SKM-1 (cell line): ENCODE measurements around the gene PCDHGA2.
"Not testable (repeated sequence)": the region's sequence is repeated elsewhere in the genome, so short reads cannot be mapped to it uniquely, and the experiment has no call there.

Experiments
- DNase-seq: peaks from one replicate; lab custom pipeline; 2025; ENCODE audit not compliant: unreplicated experiment; lab: John Stamatoyannopoulos, UW

The PCDHGA2 gene

DNA sequence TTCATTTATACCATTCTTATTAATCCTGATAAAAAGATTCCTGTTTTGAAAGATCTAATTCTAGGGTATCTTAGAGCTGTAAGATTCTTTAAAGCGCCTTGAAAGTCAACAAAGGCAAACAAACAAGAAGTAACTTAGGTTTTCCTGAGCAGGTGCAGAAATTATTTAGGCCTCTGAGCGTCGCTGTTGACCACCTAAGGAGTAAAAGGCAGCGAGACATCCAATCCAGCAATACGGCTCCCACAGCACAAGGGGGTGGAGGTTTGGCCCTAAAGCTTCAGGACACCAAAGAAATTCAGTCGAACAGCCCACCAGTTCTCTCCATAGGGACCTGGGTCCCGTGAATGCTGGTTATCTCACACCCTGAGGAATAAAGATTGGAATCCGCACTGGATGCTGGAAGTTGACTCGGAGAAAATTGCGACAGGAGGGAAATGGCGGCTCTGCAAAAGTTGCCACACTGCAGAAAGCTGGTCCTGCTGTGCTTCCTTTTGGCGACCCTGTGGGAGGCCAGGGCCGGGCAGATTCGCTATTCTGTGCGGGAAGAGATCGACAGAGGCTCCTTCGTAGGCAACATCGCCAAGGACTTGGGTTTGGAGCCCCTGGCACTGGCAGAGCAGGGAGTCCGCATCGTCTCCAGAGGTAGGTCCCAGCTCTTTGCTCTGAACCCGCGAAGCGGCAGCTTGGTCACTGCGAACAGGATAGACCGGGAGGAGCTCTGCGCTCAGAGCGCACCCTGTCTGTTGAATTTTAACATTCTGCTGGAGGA is at the start of gene PCDHGA2:
Gene PCDHGA2 (plus strand): TSS at position 223 of the 769 bp plus-strand sequence.
- DNase-seq: no peak

DNA sequence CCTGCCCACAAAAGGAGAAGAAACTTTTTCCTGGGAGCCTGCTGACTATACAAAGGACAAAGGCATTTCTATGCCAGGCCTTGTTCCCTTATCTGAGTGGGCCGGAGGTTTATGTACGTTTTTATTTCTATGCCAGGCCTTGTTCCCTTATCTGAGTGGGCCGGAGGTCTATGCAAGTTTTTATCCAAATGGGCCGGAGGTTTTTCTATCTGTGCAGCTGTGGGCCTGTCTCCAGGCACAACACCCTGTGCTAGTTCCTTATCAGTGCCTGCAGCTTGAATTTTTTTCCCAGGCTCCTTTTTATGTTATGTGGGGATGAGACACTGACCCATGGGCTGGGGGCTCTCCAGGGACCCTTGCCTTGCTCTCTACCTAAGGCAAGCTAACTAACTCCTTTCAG is 40.2 kb upstream of the PCDHGA2 start:
- DNase-seq: no peak

DNA sequence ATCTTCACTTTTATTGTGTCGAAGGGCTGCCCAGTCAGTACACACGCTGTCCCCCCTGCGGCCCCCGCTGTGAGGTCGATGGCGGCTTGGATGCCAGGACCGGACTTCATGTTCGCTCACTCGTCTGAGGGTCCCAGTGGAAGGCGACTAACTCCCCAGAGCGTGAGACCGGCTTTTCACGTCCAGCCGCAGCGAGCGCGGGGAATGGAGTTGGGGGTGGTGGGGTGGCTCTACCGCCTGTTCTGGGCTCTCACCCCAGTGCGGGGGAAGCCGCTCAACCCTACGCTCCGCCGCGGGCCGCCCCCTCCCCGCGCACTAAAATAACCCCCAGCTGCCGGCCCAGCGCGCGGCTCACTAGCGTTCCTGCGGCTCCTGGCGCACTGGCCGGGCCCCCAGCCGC is 34.8 kb upstream of the PCDHGA2 start, which contains the start of gene SLC25A2:
Gene SLC25A2 (minus strand): TSS at position 294 of the 400 bp plus-strand sequence. CDS start 184 bp downstream, at position 110.
- no peak for DNase-seq

DNA sequence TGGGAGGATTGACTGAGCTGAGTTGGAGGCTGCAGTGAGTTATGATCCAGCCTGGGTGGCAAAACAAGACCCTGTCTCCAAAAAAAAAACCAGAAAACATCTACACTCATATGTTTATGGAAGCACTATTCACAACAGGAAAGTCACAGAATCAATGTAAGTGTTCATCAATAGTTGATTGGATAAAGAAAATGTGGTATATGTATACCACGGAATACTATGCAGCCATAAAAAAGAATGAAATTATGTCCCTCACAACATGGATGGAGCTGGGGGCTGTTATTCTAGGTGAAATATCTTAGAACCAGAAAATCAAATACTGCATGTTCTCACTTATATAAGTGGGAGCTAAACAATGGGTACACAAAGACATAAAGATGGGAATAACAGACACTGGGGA is 31.9 kb upstream of the PCDHGA2 start:
- no peak for DNase-seq

DNA sequence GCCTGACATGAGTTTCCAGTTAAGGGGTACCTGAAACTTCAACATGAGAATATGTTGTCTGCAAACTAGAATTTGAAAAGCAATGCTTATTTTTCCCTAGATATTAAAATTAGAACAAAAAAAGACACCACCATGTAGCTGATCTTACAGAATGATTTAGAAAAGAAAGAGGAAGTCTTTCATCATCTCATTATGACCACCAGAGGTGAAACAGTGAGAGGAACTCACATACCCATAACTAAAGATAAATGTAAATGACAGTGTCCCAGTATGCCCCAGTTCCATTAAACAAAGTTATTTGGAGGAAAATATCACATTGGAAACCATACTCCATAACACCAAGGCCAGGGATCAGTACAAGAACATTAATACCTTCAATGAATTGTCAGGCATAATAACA is 24.8 kb upstream of the PCDHGA2 start:
- DNase-seq: no peak

DNA sequence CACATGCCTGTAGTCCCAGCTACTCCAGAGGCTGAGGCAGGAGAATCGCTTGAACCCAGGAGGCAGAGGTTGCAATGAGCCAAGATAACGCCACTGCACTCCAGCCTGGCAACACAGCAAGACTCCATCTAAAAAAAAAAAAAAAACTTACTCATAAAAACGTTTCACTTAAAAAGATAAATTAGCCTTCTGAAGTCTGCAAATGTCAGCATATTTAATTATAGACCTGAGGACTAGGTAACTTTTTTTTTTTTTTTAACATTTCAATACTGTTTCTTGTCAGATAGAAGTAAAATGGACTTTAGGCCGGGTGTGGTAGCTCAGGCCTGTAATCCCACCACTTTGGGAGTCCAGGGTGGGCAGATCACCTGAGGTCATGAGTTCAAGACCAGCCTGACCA is 21.6 kb upstream of the PCDHGA2 start:
- DNase-seq: not testable (repeated sequence)

DNA sequence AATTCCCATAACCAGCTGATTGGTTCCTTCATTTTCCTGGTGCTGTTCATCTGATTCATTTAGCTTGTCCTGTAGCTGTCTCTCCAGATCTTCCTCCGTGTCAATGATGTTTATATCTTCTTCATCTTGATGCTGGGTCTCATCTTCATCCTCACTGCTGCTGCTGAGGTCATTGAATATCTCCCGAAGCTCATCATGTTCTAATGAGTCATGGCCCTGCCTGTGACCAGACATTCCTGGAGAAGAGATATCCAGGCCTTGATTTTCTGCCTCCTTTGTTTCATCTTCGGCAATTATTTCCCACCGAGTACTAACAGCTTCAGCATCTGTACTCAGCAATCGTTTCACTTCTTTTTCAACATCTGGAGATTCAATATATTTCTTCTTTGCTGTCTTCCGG is 19.4 kb upstream of the PCDHGA2 start:
- DNase-seq: no peak

DNA sequence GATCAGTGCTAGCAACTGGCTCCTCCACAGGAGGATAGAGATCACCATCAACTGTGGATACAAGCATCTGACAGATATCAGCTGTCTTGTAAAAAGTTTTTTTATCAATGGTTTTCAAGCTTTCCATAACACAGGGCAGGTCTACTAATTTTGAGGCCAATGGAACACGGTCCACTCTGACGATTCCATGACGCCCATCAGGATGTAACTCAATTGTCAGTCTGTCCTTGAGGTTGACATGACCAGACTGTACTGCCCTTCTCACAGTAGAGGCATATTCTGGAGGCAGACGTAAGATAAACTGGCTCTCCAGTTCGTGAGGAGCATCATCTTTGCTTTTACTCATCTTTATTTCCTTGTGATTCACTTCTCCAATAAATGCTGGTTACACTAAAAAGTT is 18.9 kb upstream of the PCDHGA2 start:
- DNase-seq: no peak

DNA sequence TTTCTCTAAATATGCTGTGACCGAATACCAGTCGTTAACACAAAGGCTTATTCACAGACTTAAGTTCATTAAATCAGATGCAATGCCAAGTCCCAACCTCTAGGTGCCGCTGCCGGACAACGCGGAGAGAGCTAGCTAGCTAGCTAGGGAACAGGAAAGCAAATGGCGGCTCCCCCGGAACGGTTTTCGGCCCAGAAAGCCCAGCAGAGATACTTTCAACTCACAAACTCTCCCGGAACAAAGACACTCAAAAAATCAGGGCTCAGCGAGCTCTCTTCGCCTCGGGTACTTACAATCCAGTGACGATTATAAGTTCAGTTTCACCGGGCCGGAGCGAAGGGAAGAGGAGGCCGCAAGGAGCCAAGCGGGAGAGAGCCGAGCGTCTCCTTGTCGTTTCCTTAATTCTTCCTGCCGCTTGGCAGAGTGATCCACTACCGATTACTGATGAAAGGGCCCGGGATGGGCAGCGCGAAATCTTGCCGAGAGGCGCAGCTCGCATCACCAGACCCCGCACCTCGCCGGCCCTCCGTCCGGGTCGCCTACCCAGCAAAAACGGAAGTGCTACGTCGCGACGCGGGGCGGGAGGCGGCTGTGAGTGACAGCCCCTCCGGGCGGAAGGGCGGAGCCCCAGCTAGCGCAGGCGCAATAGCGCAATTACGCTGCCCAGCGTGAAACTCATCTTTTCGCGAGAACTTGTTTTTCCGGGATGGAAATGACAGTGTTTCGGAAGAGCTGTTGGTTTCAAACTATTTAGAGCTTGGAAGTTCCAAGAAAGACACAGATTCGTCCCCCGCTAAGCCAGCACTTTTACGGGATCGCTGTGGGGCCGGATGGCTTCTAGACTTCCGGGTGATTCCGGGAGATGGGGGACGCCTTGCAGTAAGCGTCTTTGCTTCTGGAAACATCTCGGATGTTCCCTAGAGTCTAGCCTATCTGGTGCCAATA is 18.1 kb upstream of the PCDHGA2 start, which contains the start of gene TAF7:
Gene TAF7 (minus strand): TSS at position 560 of the 945 bp plus-strand sequence. CDS start 740 bp downstream, outside the sequence.
- peak; percentile 62 for DNase-seq

DNA sequence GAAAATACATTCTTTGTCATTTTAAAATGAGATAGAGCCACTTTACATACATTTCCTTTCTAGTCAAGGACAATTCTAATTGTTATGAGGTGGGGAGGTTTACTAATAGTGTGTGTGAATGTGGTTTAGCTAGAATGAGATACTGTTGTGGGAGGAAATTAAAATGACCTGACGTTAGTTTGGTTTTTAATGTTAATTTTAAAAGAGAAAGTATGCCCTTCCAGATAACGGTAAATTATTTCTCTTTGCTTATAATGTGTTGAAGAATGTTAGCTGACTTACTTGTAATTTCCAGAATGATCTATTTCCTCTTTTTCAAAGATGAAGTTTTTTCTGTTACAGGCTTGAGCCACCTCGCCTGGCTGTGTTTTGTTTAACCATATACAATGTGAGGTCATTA is 16.3 kb upstream of the PCDHGA2 start:
- DNase-seq: no peak

DNA sequence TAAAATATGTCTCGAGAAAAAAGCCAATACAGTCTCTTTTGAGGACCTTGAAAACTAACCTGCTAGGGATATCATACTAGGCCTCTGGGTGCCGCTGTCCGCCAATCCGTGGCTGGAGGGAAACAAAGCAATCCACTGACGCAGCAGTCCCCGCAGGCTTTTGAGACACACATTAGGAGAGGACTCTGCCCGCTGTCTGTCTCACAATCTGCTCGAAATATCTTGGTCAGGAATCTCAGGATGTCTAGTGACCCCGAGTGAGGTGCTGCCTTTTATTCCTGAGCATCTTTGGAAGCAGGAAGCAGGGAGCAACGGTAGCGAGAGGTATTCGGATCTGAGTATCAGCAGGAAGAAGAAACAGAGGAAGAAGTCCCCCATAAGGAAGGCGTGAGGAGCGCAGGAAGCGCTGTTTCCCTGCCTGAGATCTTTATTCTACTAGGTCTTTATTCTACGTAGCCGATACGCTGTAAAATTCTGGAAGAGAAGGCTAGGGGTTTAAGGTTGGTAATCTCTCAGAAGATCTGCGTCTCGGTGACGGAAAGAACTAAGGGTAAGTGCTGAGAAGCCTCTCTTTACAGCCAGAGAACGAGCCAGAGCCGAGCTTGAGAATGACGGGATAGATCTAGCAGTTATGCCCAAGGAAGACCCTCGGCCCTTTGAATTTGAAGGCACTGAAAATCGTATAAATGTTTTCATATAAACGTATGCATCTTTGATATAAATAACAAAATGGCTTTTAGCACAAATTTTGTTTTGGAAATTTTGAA is 12.3 kb upstream of the PCDHGA2 start:
- no peak for DNase-seq

DNA sequence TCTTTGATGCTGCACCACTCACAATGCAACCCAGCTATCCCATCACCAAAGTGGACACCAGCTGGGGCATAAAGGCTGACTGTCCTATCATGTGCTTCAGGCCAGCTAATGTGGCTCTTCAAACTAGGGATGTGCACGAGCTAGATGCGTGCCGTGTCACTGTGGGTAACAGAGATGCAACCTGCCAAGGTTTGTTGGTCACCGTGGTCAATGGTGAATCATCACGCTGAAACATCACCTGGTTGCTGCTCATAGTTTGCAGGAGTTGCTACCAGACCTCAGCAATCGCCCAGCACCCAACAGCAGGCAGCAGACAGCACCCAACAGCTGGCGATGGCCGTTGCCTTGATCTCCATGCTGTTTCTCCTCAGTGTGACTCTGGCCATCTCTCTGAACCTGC is 10.3 kb upstream of the PCDHGA2 start:
- DNase-seq: no peak

DNA sequence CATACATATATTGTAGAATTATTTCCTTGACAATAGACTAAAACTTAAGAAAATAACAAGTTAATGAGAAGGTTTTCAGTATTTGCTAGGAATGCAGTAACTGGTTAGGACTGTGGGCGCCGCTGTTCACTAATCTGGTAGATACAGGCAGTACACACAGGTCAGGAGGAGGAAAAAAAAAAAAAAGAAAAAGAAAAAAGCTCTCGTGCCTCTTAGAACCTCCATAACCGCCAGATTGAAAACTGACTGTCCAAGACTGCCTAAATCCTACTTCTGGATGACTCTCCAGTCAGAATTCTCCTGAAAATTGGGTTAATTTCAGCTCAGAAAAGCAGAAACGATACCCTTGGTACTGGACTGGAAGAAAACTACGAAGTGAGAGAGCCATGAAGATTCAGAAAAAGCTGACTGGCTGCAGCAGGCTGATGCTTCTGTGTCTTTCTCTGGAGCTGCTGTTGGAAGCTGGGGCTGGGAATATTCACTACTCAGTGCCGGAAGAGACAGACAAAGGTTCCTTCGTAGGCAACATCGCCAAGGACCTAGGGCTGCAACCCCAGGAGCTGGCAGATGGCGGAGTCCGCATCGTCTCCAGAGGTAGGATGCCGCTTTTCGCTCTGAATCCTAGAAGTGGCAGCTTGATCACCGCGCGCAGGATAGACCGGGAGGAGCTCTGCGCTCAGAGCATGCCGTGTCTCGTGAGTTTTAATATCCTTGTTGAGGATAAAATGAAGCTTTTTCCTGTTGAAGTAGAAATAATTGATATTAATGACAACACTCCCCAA is 8.1 kb upstream of the PCDHGA2 start, which contains the start of gene PCDHGA1:
Gene PCDHGA1 (plus strand): TSS at position 216 of the 782 bp plus-strand sequence.
- DNase-seq: no peak

DNA sequence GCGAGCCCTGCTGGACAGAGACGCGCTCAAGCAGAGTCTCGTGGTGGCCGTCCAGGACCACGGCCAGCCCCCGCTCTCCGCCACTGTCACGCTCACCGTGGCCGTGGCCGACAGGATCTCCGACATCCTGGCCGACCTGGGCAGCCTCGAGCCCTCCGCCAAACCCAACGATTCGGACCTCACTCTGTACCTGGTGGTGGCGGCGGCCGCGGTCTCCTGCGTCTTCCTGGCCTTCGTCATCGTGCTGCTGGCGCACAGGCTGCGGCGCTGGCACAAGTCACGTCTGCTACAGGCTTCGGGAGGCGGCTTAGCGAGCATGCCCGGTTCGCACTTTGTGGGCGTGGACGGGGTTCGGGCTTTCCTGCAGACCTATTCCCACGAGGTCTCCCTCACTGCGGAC is 6.0 kb upstream of the PCDHGA2 start:
- DNase-seq: not testable (repeated sequence)

DNA sequence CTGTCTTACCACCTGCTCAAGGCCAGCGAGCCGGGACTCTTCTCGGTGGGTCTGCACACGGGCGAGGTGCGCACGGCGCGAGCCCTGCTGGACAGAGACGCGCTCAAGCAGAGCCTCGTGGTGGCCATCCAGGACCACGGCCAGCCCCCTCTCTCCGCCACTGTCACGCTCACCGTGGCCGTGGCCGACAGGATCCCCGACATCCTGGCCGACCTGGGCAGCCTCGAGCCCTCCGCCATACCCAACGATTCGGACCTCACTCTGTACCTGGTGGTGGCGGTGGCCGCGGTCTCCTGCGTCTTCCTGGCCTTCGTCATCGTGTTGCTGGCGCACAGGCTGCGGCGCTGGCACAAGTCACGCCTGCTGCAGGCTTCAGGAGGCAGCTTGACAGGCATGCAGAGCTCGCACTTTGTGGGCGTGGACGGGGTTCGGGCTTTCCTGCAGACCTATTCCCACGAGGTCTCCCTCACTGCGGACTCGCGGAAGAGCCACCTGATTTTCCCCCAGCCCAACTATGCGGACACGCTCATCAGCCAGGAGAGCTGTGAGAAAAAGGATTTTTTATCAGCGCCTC is 2.3 kb downstream of the PCDHGA2 start:
- not testable (repeated sequence) for DNase-seq

DNA sequence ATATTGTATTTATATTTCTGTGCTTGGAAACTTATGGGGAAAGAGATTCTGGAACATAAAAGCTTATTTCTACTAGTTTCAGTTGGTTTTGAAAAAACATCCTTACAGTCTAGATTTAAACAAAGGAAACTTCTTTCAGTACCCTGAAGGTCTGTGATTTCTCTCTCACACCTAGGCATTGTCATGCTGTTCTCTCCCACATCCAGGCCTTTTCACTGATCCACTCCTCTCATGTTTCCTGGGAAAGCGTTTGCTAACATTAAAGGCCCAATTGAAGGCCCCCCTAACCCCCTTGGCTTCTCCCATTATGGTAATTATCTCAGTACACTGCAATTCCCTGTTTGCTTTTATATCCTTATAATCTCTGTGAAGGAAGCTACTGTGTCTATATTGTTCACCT is 4.2 kb downstream of the PCDHGA2 start:
- DNase-seq: no peak

DNA sequence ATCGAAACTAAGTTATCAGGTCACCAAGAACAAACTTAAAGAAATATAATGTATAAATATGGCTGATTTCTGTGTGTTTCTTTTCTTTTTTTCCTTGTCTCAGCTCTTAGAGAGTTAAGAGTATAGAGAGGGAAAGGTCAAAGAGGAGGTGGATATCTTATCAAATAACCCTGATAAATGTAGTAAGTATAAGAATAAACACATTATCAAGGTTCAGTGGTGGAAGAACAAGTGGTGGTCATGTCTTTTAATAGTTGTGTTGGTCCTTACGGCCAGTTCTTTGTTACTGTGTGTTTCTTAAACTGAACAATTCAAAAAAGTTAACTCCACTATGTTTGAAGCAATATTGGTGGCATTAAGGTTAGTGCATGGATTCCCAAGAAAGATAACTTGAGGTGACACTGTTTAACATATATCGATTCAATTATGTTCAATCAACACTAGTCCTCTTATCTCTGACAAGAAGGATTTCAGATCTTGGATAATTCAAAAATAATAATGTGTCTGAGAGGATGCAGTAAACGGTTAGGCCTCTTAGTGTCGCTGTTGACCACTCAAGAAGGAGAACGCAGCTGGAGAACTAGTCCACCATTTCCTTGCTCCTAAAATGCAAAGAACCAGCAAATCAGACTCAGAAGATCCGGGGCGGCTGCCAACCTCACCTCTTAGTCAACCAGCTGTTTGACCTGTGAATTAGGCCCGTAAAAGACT is 4.8 kb downstream of the PCDHGA2 start, which contains the start of gene PCDHGA3:
Gene PCDHGA3 (plus strand): TSS at position 588 of the 711 bp plus-strand sequence. CDS start 205 bp downstream, outside the sequence.
- no peak for DNase-seq

DNA sequence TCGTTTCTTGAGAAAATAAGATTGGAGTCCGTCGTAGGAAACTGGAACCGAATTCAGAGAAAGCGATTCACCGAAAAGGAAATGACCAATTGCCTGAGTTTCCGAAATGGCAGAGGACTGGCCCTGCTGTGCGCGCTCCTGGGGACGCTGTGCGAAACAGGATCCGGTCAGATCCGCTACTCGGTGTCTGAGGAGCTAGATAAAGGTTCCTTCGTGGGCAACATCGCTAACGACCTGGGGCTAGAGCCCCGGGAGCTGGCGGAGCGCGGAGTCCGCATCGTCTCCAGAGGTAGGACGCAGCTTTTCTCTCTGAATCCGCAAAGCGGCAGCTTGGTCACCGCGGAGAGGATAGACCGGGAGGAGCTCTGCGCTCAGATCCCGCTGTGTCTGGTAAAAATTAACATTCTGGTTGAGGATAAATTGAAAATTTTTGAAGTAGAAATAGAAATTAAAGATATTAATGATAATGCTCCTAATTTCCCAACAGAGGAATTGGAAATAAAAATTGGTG is 5.4 kb downstream of the PCDHGA2 start:
- DNase-seq: no peak

DNA sequence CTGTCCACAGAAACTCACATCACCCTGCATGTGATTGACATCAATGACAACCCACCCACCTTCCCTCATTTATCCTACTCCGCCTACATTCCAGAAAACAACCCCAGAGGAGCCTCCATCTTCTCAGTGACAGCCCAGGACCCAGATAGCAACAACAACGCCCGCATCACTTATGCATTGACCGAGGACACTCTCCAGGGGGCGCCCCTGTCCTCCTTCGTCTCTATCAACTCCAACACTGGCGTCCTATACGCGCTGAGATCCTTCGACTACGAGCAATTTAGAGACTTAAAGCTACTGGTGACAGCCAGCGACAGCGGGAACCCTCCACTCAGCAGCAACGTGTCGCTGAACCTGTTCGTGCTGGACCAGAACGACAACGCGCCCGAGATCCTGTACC is 6.8 kb downstream of the PCDHGA2 start:
- DNase-seq: no peak
